Mesendoderm (in vitro differentiated cells): ENCODE results near the gene PKLR.
A peak's percentile ranks its signal among the peaks of the same experiment; 100 is the strongest.

Experiments
- DNase-seq: peaks from one replicate; pipeline ENCODE4 v3.0.0; 2013
- H2AK5ac ChIP-seq: 2 replicates; pipeline ENCODE4 v1.6.1; 2013; ENCODE audit warnings: low read length, inconsistent platforms
- H2BK120ac ChIP-seq: 2 replicates; pipeline ENCODE4 v1.6.1; 2013; ENCODE audit warnings: low read depth, mild to moderate bottlenecking, low read length, moderate library complexity, mixed read lengths
- H2BK15ac ChIP-seq: replicated peaks from 2 replicates; pipeline ENCODE4 v1.6.1; 2013; ENCODE audit warnings: low read depth, mild to moderate bottlenecking, moderate library complexity
- H2BK5ac ChIP-seq: 2 replicates; pipeline ENCODE4 v1.6.1; 2013; ENCODE audit warnings: low read length, inconsistent platforms
- H3K18ac ChIP-seq: 2 replicates; pipeline ENCODE4 v1.6.1; 2013; ENCODE audit warnings: mild to moderate bottlenecking, low read length, mixed read lengths
- H3K23ac ChIP-seq: one replicate; pipeline ENCODE4 v1.6.1; 2013; ENCODE audit warnings: low read length
- H3K27ac ChIP-seq: 2 replicates; pipeline ENCODE4 v1.5.1; 2013; ENCODE audit warnings: low read depth, mild to moderate bottlenecking, inconsistent platforms, low read length, moderate library complexity
- H3K27me3 ChIP-seq: 2 replicates; pipeline ENCODE4 v1.6.1; 2013; ENCODE audit warnings: low read length, control low read depth, mild to moderate bottlenecking, inconsistent platforms; ENCODE audit not compliant: insufficient read depth, poor library complexity
- H3K36me3 ChIP-seq: 2 replicates; pipeline ENCODE4 v1.6.1; 2013; ENCODE audit warnings: low read length, inconsistent platforms; ENCODE audit not compliant: control insufficient read depth, insufficient read depth
- H3K4ac ChIP-seq: one replicate; pipeline ENCODE4 v1.6.1; 2013; ENCODE audit warnings: low read depth, mild to moderate bottlenecking, low read length, moderate library complexity
- H3K4me1 ChIP-seq: 2 replicates; pipeline ENCODE4 v1.6.1; 2013; ENCODE audit warnings: low read depth, low read length, inconsistent platforms; ENCODE audit not compliant: control insufficient read depth
- H3K4me2 ChIP-seq: 2 replicates; pipeline ENCODE4 v1.6.1; 2013; ENCODE audit warnings: low read length
- H3K4me3 ChIP-seq: 2 replicates; pipeline ENCODE4 v1.5.1; 2013; ENCODE audit warnings: mild to moderate bottlenecking, low read length
- H3K56ac ChIP-seq: one replicate; pipeline ENCODE4 v1.6.1; 2013; ENCODE audit warnings: low read length
- H3K79me1 ChIP-seq: 2 replicates; pipeline ENCODE4 v1.6.1; 2013; ENCODE audit warnings: low read length, inconsistent platforms
- H3K79me2 ChIP-seq: 2 replicates; pipeline ENCODE4 v1.6.1; 2013; ENCODE audit warnings: mild to moderate bottlenecking, low read length; ENCODE audit not compliant: control insufficient read depth, insufficient read depth
- H3K9ac ChIP-seq: 2 replicates; pipeline ENCODE4 v1.6.1; 2013; ENCODE audit warnings: low read length, inconsistent platforms
- H4K5ac ChIP-seq: one replicate; pipeline ENCODE4 v1.6.1; 2013; ENCODE audit warnings: low read length
- H4K8ac ChIP-seq: one replicate; pipeline ENCODE4 v1.6.1; 2013; ENCODE audit warnings: low read depth, mild to moderate bottlenecking, control low read depth, low read length, moderate library complexity
- WGBS: extraction: QIAGEN DNeasy Blood & Tissue Kit; methylation state at CpG from one replicate; pipeline ENCODE4 v1.1.7; 2013; ENCODE audit warnings: low lambda C conversion rate, missing lambda C conversion rate; ENCODE audit not compliant: insufficient coverage; ENCODE audit errors: extremely low coverage; 5-methylcytosine and 5-hydroxymethylcytosine counted together

Gene PKLR

DNA sequence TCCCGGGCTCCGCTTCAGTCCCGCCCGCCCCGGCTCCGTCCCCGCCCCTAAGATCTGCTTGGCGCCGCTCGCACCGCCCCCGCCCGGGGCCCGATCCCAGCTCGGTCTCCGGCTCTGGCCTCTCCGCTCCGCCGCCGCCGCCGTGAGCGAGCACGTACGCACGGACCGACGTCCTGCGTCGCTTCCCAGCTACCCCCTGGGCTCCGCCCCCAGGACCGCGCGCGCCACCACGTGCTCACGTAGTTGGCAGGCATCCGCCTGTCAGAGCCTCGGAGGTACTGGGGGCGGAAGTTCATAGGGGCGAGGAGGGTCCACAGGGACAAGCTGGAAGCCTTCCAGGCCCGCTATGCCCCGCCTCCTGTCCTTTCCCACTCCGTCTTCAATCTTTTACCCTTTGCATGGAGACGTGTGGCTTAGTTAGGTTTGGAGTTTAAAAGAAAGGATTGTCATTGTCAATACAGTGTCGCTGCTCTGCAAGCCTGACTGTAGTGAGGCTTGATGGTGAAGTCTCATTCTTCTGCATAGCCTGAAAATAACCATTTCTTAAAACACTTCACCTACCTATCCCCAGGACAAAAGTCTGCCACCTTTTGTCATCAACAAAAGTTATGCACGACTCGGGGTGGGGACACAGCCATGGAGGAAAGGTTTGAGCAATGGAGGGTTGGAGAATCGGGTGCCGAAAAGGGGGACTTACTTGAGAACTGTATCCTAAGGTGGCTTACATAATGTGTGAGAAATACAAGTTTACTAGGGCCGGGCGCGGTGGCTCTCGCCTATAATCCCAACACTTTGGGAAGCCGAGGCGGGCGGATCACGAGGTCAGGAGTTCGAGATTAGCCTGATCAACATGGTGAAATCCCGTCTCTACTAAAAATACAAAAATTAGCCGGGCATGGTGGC, 27.6 kb downstream of the PKLR start, which contains the start of gene CLK2:
Gene CLK2 (minus strand): TSS at position 162 of the 903 bp plus-strand sequence. CDS start 2,527 bp downstream, outside the sequence.
- Histone ChIP-seq H2AK5ac (no peak within 1 kb of the TSS), H3K18ac (peak within 1 kb of the TSS; percentile 92), H3K4me3 (peak within 1 kb of the TSS; percentile 52), H3K27ac (peak within 1 kb of the TSS; percentile 84), H3K4me1 (peaks cover 8% of the 10 kb centered on the region), H3K79me2 (peaks cover 22% of the 10 kb centered on the region), H2BK120ac (no peak within 1 kb of the TSS), H3K9ac (peak within 1 kb of the TSS; percentile 82), H3K27me3 (peaks cover 2% of the 10 kb centered on the region), H3K36me3 (peaks cover 15% of the 10 kb centered on the region), H2BK5ac (no peak within 1 kb of the TSS), H3K79me1 (peaks cover 16% of the 10 kb centered on the region), H4K8ac (no peak within 1 kb of the TSS), H3K23ac (no peak within 1 kb of the TSS), H2BK15ac (no peak within 1 kb of the TSS), H4K5ac (no peak within 1 kb of the TSS), H3K56ac (peak within 1 kb of the TSS; percentile 90), H3K4me2 (peak within 1 kb of the TSS; percentile 95), H3K4ac (peak within 1 kb of the TSS; percentile 93)
- no CpG with 5 or more reads among the region's 61 CpGs for WGBS
- peak; percentile 99 for DNase-seq

DNA sequence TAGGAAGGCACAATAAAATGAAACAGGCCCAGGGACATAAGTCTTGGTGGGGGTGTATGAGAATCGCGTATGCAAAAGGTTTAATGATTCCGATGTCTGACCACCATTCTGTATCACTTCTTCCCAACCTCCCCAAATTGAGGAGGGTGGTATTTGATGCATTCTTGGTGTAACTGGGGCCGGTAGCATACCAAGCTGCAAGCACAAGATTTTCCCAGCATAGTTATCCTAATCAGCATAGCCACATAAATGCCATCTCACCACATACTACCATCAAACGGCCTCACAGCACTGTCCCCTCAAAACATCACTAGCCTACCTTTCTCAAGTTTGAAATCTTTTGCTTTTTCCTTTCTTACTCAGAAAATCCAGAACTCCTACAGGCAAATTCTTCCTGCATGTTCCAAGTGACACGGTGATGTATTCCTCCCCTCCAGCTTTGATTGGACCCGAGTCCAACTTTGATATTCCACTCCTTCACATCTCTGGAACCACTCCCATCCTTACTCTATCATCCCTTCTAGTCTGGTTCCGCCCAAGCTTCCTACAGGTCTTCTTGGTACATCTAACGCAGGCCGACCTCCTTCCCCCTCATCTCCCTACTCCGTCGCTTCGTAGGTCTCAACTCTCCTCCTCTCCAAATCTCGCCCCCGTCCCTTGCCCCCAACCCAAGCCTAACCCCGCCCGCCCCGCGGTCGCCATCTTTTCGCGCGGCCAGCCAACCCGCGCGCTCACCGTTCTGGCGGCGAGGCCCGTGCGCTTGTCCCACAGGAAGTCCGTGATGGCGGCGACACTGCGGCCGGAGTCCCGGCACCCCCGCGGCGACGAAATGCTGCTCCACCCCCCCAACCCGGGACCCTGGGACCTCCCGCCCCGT, 28.5 kb downstream of the PKLR start:
- peaks cover 21% of the 10 kb centered on the region for H3K36me3 ChIP-seq
- H3K9ac ChIP-seq, result peak overlapping the region; percentile 82
- no peak overlapping the region for H4K5ac ChIP-seq
- H3K27me3 ChIP-seq, result peaks cover 2% of the 10 kb centered on the region
- H3K4me2 ChIP-seq, result peak overlapping the region; percentile 95
- H3K4ac ChIP-seq, result peak overlapping the region; percentile 93
- no peak overlapping the region for H4K8ac ChIP-seq
- peak overlapping the region; percentile 92 for H3K18ac ChIP-seq
- peaks cover 7% of the 10 kb centered on the region for H3K4me1 ChIP-seq
- H3K23ac ChIP-seq, result no peak overlapping the region
- peak overlapping the region; percentile 90 for H3K56ac ChIP-seq
- peak overlapping the region; percentile 84 for H3K27ac ChIP-seq
- no peak overlapping the region for H2BK15ac ChIP-seq
- no peak overlapping the region for H2AK5ac ChIP-seq
- peaks cover 22% of the 10 kb centered on the region for H3K79me2 ChIP-seq
- no CpG with 5 or more reads among the region's 44 CpGs for WGBS
- peak overlapping the region; percentile 52 for H3K4me3 ChIP-seq
- peaks cover 20% of the 10 kb centered on the region for H3K79me1 ChIP-seq
- H2BK120ac ChIP-seq, result no peak overlapping the region
- no peak overlapping the region for H2BK5ac ChIP-seq
- DNase-seq, result peak; percentile 81

DNA sequence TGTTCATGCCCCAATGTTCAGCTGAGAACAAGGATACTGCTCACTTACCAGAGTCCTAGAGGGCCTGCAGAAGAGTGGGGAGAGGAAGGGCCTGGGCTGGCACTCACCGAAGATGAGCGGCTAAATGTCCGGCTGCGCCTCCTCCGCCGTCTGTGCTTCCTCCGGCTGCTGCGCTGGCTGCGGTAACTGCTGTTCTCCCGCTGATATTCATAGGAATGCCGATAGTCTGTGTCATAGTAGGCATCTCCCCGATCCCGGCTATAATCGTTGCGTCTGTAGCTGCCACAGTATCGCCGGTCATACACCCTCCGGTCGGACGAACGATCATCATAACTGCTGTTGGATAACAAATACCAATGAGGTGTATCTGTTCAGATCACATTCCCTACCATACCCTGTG, 31.9 kb downstream of the PKLR start:
- H3K18ac ChIP-seq, result no peak overlapping the region
- no peak overlapping the region for H3K27ac ChIP-seq
- H3K4me2 ChIP-seq, result no peak overlapping the region
- no peak overlapping the region for H3K4ac ChIP-seq
- H2BK5ac ChIP-seq, result no peak overlapping the region
- no peak overlapping the region for H3K23ac ChIP-seq
- peaks cover 22% of the 10 kb centered on the region for H3K79me2 ChIP-seq
- DNase-seq, result no peak
- peaks cover 36% of the 10 kb centered on the region for H3K36me3 ChIP-seq
- H3K27me3 ChIP-seq, result no peaks in the 10 kb centered on the region
- H3K56ac ChIP-seq, result no peak overlapping the region
- no peak overlapping the region for H4K8ac ChIP-seq
- no CpG with 5 or more reads among the region's 21 CpGs for WGBS
- H4K5ac ChIP-seq, result no peak overlapping the region
- H2AK5ac ChIP-seq, result no peak overlapping the region
- H3K4me1 ChIP-seq, result peaks cover 5% of the 10 kb centered on the region
- no peak overlapping the region for H2BK15ac ChIP-seq
- peaks cover 22% of the 10 kb centered on the region for H3K79me1 ChIP-seq
- H3K4me3 ChIP-seq, result no peak overlapping the region
- H2BK120ac ChIP-seq, result no peak overlapping the region
- no peak overlapping the region for H3K9ac ChIP-seq

DNA sequence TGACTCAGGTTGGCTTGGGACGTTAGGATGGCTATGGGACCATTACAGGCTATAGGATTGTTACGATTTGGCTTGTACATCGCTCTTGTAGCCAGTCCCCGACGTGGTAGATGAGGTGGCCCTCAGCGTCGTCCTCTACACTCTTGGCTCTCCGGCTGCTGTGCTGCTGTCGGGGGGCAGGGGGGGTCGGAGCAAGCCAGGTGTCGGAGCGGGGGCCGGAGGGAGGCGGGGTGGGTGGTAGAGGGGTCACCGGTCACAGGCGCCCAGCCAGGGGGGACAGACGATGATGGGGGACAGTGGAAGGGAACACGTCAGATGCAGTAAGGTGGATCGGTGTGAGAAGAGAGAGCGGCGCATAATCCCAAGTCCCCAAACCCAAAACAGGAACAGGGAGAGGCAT, 32.6 kb downstream of the PKLR start:
- H3K4me3 ChIP-seq, result no peak overlapping the region
- no peak overlapping the region for H2BK15ac ChIP-seq
- H3K4me1 ChIP-seq, result peaks cover 2% of the 10 kb centered on the region
- no peak overlapping the region for H4K8ac ChIP-seq
- H2BK5ac ChIP-seq, result no peak overlapping the region
- H2BK120ac ChIP-seq, result no peak overlapping the region
- peaks cover 40% of the 10 kb centered on the region for H3K36me3 ChIP-seq
- no peak overlapping the region for H4K5ac ChIP-seq
- no peak overlapping the region for H3K18ac ChIP-seq
- no CpG with 5 or more reads among the region's 21 CpGs for WGBS
- no peak overlapping the region for H3K9ac ChIP-seq
- H3K4ac ChIP-seq, result no peak overlapping the region
- H3K27me3 ChIP-seq, result no peaks in the 10 kb centered on the region
- H3K79me2 ChIP-seq, result peaks cover 22% of the 10 kb centered on the region
- DNase-seq, result no peak
- H2AK5ac ChIP-seq, result no peak overlapping the region
- no peak overlapping the region for H3K4me2 ChIP-seq
- no peak overlapping the region for H3K23ac ChIP-seq
- H3K56ac ChIP-seq, result no peak overlapping the region
- H3K79me1 ChIP-seq, result peaks cover 22% of the 10 kb centered on the region
- no peak overlapping the region for H3K27ac ChIP-seq

DNA sequence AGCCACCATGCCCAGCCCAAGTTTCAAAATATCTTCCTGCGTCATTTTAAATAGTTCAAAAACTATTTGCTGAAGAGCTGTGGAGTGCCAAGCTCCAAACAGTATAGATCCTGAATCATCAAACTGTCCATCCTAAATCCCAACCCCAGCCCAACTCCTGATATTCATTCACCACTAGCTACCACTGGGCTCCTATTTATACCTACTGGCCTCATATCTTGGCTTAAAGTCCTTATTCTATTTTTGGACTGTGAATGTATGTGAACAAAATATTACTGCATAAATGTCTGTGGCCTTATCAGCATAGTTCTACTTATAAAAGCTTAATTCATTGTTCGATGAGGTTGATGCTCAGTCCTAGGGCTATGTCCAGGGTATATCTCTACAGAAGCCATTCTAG, 33.9 kb downstream of the PKLR start:
- Histone ChIP-seq H3K27ac (no peak overlapping the region), H2BK120ac (no peak overlapping the region), H3K27me3 (no peaks in the 10 kb centered on the region), H3K23ac (no peak overlapping the region), H3K18ac (no peak overlapping the region), H2BK15ac (no peak overlapping the region), H3K4me3 (no peak overlapping the region), H3K56ac (no peak overlapping the region), H3K4ac (no peak overlapping the region), H3K9ac (no peak overlapping the region), H3K79me1 (peaks cover 19% of the 10 kb centered on the region), H2BK5ac (no peak overlapping the region), H3K36me3 (peaks cover 40% of the 10 kb centered on the region), H3K4me1 (peaks cover 2% of the 10 kb centered on the region), H2AK5ac (no peak overlapping the region), H4K5ac (no peak overlapping the region), H4K8ac (no peak overlapping the region), H3K4me2 (no peak overlapping the region), H3K79me2 (peaks cover 16% of the 10 kb centered on the region)
- WGBS, result no CpG with 5 or more reads among the region's 2 CpGs
- DNase-seq, result no peak
